ENCODE measurements around the gene ZNF771.

- TF ChIP-seq, protein P1, sequence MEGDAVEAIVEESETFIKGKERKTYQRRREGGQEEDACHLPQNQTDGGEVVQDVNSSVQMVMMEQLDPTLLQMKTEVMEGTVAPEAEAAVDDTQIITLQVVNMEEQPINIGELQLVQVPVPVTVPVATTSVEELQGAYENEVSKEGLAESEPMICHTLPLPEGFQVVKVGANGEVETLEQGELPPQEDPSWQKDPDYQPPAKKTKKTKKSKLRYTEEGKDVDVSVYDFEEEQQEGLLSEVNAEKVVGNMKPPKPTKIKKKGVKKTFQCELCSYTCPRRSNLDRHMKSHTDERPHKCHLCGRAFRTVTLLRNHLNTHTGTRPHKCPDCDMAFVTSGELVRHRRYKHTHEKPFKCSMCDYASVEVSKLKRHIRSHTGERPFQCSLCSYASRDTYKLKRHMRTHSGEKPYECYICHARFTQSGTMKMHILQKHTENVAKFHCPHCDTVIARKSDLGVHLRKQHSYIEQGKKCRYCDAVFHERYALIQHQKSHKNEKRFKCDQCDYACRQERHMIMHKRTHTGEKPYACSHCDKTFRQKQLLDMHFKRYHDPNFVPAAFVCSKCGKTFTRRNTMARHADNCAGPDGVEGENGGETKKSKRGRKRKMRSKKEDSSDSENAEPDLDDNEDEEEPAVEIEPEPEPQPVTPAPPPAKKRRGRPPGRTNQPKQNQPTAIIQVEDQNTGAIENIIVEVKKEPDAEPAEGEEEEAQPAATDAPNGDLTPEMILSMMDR (IDR thresholded peaks at IDR 0.05), result no peak
- TF ChIP-seq POLR2A (IDR thresholded peaks at IDR 0.05), result no peak
These were observed 42.2 kb upstream of the ZNF771 start for GRCh38 chr16:30365200-30365599.
